Measurements from ENCODE around the gene AATK.

The AATK gene

GRCh38 chr17:81074875-81075274 is 91.1 kb downstream of the AATK start:
- no peak overlapping the region for H3K27ac ChIP-seq (ENCODE audit: poor library complexity, severe bottlenecking)
- no peak for ATAC-seq (ENCODE audit: low read depth)
- TF ChIP-seq CTCF (IDR thresholded peaks at IDR 0.05; ENCODE audit: poor library complexity, severe bottlenecking) = no peak

GRCh38 chr17:81073967-81074839 is 91.8 kb downstream of the AATK start:
- H3K36me3 ChIP-seq (ENCODE audit: low read depth) = peaks cover 29% of the 10 kb centered on the region
- no peak overlapping the region for H3K4me3 ChIP-seq (ENCODE audit: severe bottlenecking)
- H3K27ac ChIP-seq (ENCODE audit: poor library complexity, severe bottlenecking) = peak overlapping the region; percentile 69
- no peak for TF ChIP-seq CTCF (IDR thresholded peaks at IDR 0.05; ENCODE audit: poor library complexity, severe bottlenecking)
- no peak for ATAC-seq (ENCODE audit: low read depth)
- H3K4me1 ChIP-seq (ENCODE audit: insufficient read depth, poor library complexity, severe bottlenecking) = peaks cover 25% of the 10 kb centered on the region
- no peaks in the 10 kb centered on the region for H3K9me3 ChIP-seq (ENCODE audit: severe bottlenecking)
- no peaks in the 10 kb centered on the region for H3K27me3 ChIP-seq (ENCODE audit: insufficient read depth, poor library complexity, severe bottlenecking)
- no peak for DNase-seq (ENCODE audit: low spot score)

More at GRCh38 chr17:81074875-81075274, 91.1 kb downstream of the AATK start:
- Histone ChIP-seq H3K4me3 (ENCODE audit: severe bottlenecking) (no peak overlapping the region), H3K27me3 (ENCODE audit: insufficient read depth, poor library complexity, severe bottlenecking) (no peaks in the 10 kb centered on the region), H3K9me3 (ENCODE audit: severe bottlenecking) (no peaks in the 10 kb centered on the region), H3K4me1 (ENCODE audit: insufficient read depth, poor library complexity, severe bottlenecking) (peaks cover 25% of the 10 kb centered on the region), H3K36me3 (ENCODE audit: low read depth) (peaks cover 35% of the 10 kb centered on the region)
- no peak for DNase-seq (ENCODE audit: low spot score)

GRCh38 chr17:81071761-81072741 is 94.0 kb downstream of the AATK start:
- H3K9me3 ChIP-seq (ENCODE audit: severe bottlenecking) = no peaks in the 10 kb centered on the region
- peaks cover 37% of the 10 kb centered on the region for H3K36me3 ChIP-seq (ENCODE audit: low read depth)
- ATAC-seq (ENCODE audit: low read depth) (peak; percentile 73), DNase-seq (ENCODE audit: low spot score) (no peak)
- peaks cover 25% of the 10 kb centered on the region for H3K4me1 ChIP-seq (ENCODE audit: insufficient read depth, poor library complexity, severe bottlenecking)
- no peak for TF ChIP-seq CTCF (IDR thresholded peaks at IDR 0.05; ENCODE audit: poor library complexity, severe bottlenecking)
- peak overlapping the region; percentile 69 for H3K27ac ChIP-seq (ENCODE audit: poor library complexity, severe bottlenecking)
- H3K4me3 ChIP-seq (ENCODE audit: severe bottlenecking) = no peak overlapping the region
- no peaks in the 10 kb centered on the region for H3K27me3 ChIP-seq (ENCODE audit: insufficient read depth, poor library complexity, severe bottlenecking)

GRCh38 chr17:81070541-81071246 is 95.3 kb downstream of the AATK start:
- Histone ChIP-seq H3K36me3 (ENCODE audit: low read depth) (peaks cover 39% of the 10 kb centered on the region), H3K9me3 (ENCODE audit: severe bottlenecking) (no peaks in the 10 kb centered on the region), H3K4me3 (ENCODE audit: severe bottlenecking) (no peak overlapping the region), H3K27me3 (ENCODE audit: insufficient read depth, poor library complexity, severe bottlenecking) (no peaks in the 10 kb centered on the region), H3K4me1 (ENCODE audit: insufficient read depth, poor library complexity, severe bottlenecking) (peaks cover 32% of the 10 kb centered on the region), H3K27ac (ENCODE audit: poor library complexity, severe bottlenecking) (peak overlapping the region; percentile 69)
- no peak for TF ChIP-seq CTCF (IDR thresholded peaks at IDR 0.05; ENCODE audit: poor library complexity, severe bottlenecking)
- DNase-seq (ENCODE audit: low spot score) (no peak), ATAC-seq (ENCODE audit: low read depth) (no peak)
